Tibial artery (tissue), 4 donors: ENCODE results near the gene PLXNA4.

Experiments used
- DNase-seq, 2 donors: peaks; one replicate each; pipeline ENCODE4 v3.0.0-alpha.2; 2019
- H3K27ac ChIP-seq, 2 donors: fragments of 200-600 bp; sonication (generic) in 1 of 2; 1 replicate in 1 of 2; 2 replicates in 1 of 2; pipeline ENCODE4 v1.5.1; 2018 to 2019; ENCODE audit warnings: mild to moderate bottlenecking in 1 of 2
- H3K27me3 ChIP-seq, 2 donors: fragments of 200-600 bp; sonication (generic) in 1 of 2; one replicate each; pipeline versions ENCODE4 v1.5.1 to v1.6.0; 2016 to 2019
- H3K36me3 ChIP-seq, 3 donors: fragments of 200-600 bp; sonication (generic) in 2 of 3; one replicate each; pipeline ENCODE4 v1.5.1; 2016 to 2019; ENCODE audit warnings: mild to moderate bottlenecking in 2 of 3
- H3K4me1 ChIP-seq, 4 donors: fragments of 200-600 bp; sonication (generic) in 2 of 4; 1 replicate in 3 of 4; 2 replicates in 1 of 4; pipeline ENCODE4 v1.5.1; 2016 to 2019
- H3K4me3 ChIP-seq, 2 donors: fragments of 200-600 bp; sonication (generic) in 1 of 2; 1 replicate in 1 of 2; 2 replicates in 1 of 2; pipeline ENCODE4 v1.5.1; 2018 to 2019; ENCODE audit warnings: mild to moderate bottlenecking in 2 of 2
- H3K9me3 ChIP-seq, 3 donors: fragments of 200-600 bp; sonication (generic) in 1 of 3; one replicate each; pipeline ENCODE4 v1.5.1; 2016 to 2019
- intact Hi-C: fragments of 100-400 bp; cut with DNase I; formaldehyde crosslinking; loops from one replicate; pipeline ENCODE4 v1.15.0; 2023; ENCODE audit warnings: low total_unique reads
- TF ChIP-seq, protein P1 (sequence below), 2 experiments: fragments of 200-600 bp in 1 of 2; fragments of 450-650 bp in 1 of 2; IDR thresholded peaks; one replicate each; pipeline ENCODE4 v1.5.1; 2017 to 2019; ENCODE audit warnings: antibody characterized with exemption in 2 of 2, mild to moderate bottlenecking in 1 of 2, moderate library complexity in 1 of 2

PLXNA4 gene

GRCh38 chr7:132244903-132245480, 331.3 kb downstream of the PLXNA4 start:
- intact Hi-C loops, result no loop called here
- Histone ChIP-seq H3K27me3 (no peaks in the 10 kb centered on the region), H3K36me3 (no peaks in the 10 kb centered on the region), H3K9me3 (no peaks in the 10 kb centered on the region), H3K4me1 (peaks cover 0 to 7% (median 0%) of the 10 kb centered on the region in 4 donors), H3K27ac (no peak overlapping the region), H3K4me3 (no peak overlapping the region)
- DNase-seq, result no peak
- TF ChIP-seq, protein P1, sequence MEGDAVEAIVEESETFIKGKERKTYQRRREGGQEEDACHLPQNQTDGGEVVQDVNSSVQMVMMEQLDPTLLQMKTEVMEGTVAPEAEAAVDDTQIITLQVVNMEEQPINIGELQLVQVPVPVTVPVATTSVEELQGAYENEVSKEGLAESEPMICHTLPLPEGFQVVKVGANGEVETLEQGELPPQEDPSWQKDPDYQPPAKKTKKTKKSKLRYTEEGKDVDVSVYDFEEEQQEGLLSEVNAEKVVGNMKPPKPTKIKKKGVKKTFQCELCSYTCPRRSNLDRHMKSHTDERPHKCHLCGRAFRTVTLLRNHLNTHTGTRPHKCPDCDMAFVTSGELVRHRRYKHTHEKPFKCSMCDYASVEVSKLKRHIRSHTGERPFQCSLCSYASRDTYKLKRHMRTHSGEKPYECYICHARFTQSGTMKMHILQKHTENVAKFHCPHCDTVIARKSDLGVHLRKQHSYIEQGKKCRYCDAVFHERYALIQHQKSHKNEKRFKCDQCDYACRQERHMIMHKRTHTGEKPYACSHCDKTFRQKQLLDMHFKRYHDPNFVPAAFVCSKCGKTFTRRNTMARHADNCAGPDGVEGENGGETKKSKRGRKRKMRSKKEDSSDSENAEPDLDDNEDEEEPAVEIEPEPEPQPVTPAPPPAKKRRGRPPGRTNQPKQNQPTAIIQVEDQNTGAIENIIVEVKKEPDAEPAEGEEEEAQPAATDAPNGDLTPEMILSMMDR (IDR thresholded peaks at IDR 0.05), result no peak

DNA sequence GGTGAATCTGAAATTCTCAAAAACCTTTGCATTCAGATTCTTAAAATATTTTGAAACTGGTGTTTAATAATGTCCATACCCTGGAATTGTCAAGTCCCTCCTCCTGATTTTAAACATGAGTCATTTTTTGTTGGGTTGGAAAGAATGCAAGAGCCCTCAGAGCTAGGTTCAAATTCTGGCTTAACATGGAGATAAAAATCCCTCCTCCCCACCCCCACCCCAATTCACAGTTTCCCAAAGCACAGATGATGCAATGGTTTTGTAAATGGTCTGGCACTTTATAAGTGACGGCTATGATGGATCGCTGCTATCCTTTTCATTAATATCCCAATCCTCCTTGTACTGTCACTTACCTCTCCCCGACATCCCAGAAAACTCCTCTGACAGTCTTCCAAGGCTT, 332.8 kb downstream of the PLXNA4 start:
- intact Hi-C loops, result no loop called here
- TF ChIP-seq, protein P1 (IDR thresholded peaks at IDR 0.05), result no peak
- H3K9me3 ChIP-seq, result no peaks in the 10 kb centered on the region
- H3K27me3 ChIP-seq, result no peaks in the 10 kb centered on the region
- H3K27ac ChIP-seq, result no peak overlapping the region
- no peaks in the 10 kb centered on the region for H3K4me1 ChIP-seq
- no peak for DNase-seq
- H3K36me3 ChIP-seq, result peaks cover 0 to 3% (median 0%) of the 10 kb centered on the region in 3 donors
- no peak overlapping the region for H3K4me3 ChIP-seq

DNA sequence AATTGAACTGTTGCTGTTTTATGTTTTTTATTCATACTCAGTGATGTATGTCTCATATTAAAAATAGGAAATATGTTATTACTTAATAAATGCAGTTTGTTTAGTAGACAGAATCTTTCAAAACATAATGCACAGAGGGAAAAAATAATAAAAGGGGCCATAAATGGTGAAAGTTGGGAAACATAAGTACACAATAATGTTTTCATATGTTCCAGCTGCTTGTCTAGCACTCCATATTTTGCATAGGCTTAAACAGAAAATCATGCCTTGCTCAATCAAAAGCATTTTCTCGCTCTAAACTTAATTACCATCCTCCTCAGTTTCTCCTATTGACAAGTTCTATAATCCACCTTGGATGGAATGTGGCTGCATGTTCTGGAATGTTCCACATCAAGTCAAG, 333.2 kb downstream of the PLXNA4 start:
- Histone ChIP-seq H3K4me1 (no peaks in the 10 kb centered on the region), H3K9me3 (no peaks in the 10 kb centered on the region), H3K36me3 (peaks cover 0 to 5% (median 0%) of the 10 kb centered on the region in 3 donors), H3K4me3 (no peak overlapping the region), H3K27me3 (no peaks in the 10 kb centered on the region), H3K27ac (no peak overlapping the region)
- intact Hi-C loops, result no loop called here
- no peak for DNase-seq
- TF ChIP-seq, protein P1 (IDR thresholded peaks at IDR 0.05), result no peak

DNA sequence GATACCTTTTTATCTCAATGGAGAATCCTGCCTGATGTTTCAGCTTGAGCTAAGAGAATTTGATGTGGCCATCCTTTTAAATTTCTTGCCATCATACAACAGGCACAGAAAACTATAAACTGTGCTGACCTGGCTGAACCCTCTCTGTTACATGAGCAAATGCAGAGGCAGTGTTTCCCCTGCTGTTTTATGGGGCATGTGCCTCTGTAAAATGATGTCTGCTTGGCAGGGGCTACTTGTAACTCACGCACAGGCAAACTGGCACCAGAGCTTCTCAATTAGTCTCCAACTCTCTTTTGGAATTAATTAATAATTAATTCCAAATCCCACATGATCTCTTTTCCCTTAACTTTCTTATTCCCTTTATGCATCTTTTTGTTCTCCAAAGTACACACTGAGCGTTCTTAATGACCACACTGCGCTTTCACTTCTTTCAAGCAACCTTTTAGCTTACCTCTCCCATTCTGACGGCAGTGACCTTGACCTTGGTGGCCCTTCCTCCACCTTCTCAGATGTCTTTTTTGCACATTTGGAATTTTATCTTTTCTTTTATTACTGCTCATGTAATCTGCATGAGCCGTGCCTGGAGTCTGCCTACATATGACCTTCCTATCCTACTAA, 334.0 kb downstream of the PLXNA4 start:
- Histone ChIP-seq H3K4me1 (no peaks in the 10 kb centered on the region), H3K27me3 (no peaks in the 10 kb centered on the region), H3K4me3 (no peak overlapping the region), H3K36me3 (peaks cover 0 to 5% (median 0%) of the 10 kb centered on the region in 3 donors), H3K27ac (no peak overlapping the region), H3K9me3 (no peaks in the 10 kb centered on the region)
- no peak for DNase-seq
- intact Hi-C loops, result no loop called here
- TF ChIP-seq, protein P1 (IDR thresholded peaks at IDR 0.05), result no peak

DNA sequence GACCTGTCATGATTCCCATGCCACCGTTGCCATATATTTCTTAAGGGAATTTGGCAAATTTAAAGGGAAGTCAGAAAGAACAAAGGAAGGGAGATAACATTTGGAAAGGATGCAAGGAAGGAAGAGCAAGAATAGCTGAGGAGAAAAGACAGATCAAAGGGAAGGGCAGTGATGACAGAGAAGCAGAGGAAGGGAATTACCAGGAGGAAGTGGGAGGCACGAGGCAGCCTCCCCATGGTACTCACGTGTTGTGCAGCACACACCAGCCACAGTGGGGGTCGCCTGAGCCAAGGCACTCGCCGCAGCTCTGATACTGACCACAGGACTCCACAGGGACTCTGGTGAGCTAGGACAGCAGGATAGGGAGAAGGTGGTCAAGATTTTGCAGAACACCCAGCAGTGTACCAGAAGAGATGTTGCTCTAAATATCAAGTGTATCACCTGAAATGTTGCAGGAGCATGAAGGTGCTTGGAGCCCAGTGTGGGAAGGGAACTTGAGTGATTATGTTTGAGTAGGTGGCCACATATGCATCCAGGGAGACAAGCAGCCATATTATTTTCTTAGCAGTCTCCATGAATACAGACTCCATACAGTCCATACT, 335.3 kb downstream of the PLXNA4 start:
- intact Hi-C loops, result no loop called here
- no peak overlapping the region for H3K27ac ChIP-seq
- no peaks in the 10 kb centered on the region for H3K4me1 ChIP-seq
- H3K4me3 ChIP-seq, result no peak overlapping the region
- no peaks in the 10 kb centered on the region for H3K9me3 ChIP-seq
- TF ChIP-seq, protein P1 (IDR thresholded peaks at IDR 0.05), result no peak
- no peaks in the 10 kb centered on the region for H3K27me3 ChIP-seq
- no peak for DNase-seq
- H3K36me3 ChIP-seq, result peaks cover 0 to 5% (median 0%) of the 10 kb centered on the region in 3 donors
